ENCODE results near the gene FBXO5. TPM values are rescaled to one million over a fixed set of nuclear protein-coding genes. Genes with fewer than 3 reads are reported as not detected.

FBXO5 gene
- polyA plus RNA-seq, 1 of the 3 experiments (the other 2 are of a cell fraction): 12.5 TPM

DNA sequence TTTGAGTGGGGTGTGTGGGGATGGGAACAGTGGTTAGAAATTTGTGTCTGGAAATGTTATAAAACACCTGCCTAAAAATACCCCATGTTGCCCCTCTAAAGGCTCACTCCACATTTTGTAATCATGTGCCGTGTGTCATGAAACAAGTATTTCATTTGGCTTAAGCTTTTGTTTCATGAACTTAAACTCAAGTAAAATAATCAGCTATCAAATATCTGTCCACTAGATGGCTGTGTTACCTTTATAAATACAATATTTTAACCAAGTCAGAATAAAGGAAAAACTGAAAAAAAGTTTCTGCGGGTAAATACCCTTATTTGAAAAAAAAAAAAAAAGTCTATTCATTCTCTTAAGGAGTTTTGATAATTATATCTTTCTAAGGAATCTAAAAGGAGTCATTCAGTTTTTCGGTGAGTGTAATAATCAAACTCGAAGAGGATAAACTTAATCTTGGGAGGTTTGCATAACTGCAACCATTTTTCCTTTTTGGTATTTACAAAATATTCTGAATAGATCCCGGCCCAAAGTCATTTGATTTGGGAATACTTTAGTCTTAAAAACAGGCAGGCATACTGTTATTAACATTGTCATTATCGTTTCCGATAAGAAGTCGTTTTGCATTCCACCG, 49.5 kb upstream of the FBXO5 start (continued):
- TF ChIP-seq, protein P1, sequence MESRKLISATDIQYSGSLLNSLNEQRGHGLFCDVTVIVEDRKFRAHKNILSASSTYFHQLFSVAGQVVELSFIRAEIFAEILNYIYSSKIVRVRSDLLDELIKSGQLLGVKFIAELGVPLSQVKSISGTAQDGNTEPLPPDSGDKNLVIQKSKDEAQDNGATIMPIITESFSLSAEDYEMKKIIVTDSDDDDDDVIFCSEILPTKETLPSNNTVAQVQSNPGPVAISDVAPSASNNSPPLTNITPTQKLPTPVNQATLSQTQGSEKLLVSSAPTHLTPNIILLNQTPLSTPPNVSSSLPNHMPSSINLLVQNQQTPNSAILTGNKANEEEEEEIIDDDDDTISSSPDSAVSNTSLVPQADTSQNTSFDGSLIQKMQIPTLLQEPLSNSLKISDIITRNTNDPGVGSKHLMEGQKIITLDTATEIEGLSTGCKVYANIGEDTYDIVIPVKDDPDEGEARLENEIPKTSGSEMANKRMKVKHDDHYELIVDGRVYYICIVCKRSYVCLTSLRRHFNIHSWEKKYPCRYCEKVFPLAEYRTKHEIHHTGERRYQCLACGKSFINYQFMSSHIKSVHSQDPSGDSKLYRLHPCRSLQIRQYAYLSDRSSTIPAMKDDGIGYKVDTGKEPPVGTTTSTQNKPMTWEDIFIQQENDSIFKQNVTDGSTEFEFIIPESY (IDR thresholded peaks at IDR 0.05; ENCODE audit: borderline replicate concordance, low read depth): no peak
- TF ChIP-seq RFX5 (IDR thresholded peaks at IDR 0.05; ENCODE audit: low read length): no peak
- peak; percentile 68 for TF ChIP-seq RAD21 (IDR thresholded peaks at IDR 0.05; ENCODE audit: low read length)
- TF ChIP-seq GABPA (IDR thresholded peaks at IDR 0.05; ENCODE audit: low read depth): no peak
- no peak for TF ChIP-seq TCF12 (IDR thresholded peaks at IDR 0.05)

DNA sequence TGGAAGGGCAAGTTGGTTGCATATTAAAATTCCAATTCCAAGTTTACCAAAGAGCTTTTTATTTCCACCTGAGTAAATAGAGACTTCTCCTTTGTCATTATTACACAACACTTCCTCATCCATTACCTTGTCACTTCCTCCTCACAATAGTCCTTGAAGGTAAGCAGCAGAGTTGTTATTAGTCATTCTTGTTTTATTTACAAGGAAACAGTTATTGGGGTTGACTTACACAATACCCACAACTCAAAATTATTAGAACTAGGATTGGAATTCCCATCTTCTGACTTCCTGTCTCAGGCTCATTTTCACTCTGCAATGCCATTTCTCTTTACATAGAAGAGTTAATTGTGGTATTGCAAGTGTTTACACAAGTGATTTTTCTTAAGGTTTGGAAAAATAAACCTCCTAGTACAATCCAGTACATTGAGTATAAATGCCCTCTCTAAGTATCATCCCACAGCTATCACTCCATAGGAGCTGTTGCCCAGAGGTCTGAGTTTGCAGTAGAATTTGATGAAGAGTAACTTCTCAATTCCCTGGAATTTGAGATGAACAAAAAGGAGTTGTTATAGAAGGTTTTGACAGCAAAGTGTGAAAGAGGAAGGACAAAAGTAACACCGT, 48.6 kb upstream of the FBXO5 start:
- Histone ChIP-seq H3K36me3 (replicated peaks in 1 of 2; ENCODE audit: control insufficient read depth in 1 of 2, insufficient read depth in 2 of 2, low read length in 1 of 2) (no peaks in the 10 kb centered on the region), H4K20me1 (ENCODE audit: insufficient read depth) (no peaks in the 10 kb centered on the region), H3K27me3 (ENCODE audit: insufficient read depth) (no peaks in the 10 kb centered on the region), H2AFZ (ENCODE audit: low read depth) (no peak overlapping the region), H3K79me2 (ENCODE audit: insufficient read depth) (no peaks in the 10 kb centered on the region), H3K4me1 (ENCODE audit: control insufficient read depth in 1 of 2, insufficient read depth in 2 of 2, low read depth in 1 of 2, low read length in 1 of 2) (no peaks in the 10 kb centered on the region; a peak in 1 of 4 replicates), H3F3A (replicated peaks; ENCODE audit: insufficient read depth) (peaks cover 9% of the 10 kb centered on the region), H3K27ac (ENCODE audit: low read depth in 2 of 2, low read length in 1 of 2) (no peak overlapping the region), H3K9me3 (no peaks in the 10 kb centered on the region), H3K4me3 (ENCODE audit: low read depth in 2 of 2, low read length in 1 of 2) (no peak overlapping the region), H3K9me2 (no peaks in the 10 kb centered on the region), H3K4me2 (no peak overlapping the region), H3K9ac (no peak overlapping the region)
- DNase-seq: no peak
- CTCF ChIA-PET: interaction anchor here (0.5 to 1.7 kb wide), 15 partner anchors 11 to 1244 kb away, joined by 3 to 6 read pairs (median 3); no protein-coding TSS in a partner anchor
- no peak for TF ChIP-seq TCF12 (IDR thresholded peaks at IDR 0.05)
- TF ChIP-seq JUND (IDR thresholded peaks at IDR 0.05): no peak
- TF ChIP-seq, protein P2, sequence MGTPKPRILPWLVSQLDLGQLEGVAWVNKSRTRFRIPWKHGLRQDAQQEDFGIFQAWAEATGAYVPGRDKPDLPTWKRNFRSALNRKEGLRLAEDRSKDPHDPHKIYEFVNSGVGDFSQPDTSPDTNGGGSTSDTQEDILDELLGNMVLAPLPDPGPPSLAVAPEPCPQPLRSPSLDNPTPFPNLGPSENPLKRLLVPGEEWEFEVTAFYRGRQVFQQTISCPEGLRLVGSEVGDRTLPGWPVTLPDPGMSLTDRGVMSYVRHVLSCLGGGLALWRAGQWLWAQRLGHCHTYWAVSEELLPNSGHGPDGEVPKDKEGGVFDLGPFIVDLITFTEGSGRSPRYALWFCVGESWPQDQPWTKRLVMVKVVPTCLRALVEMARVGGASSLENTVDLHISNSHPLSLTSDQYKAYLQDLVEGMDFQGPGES (IDR thresholded peaks at IDR 0.05; ENCODE audit: low read depth, low read length): no peak
- TF ChIP-seq FOXM1 (IDR thresholded peaks at IDR 0.05; ENCODE audit: low read depth): no peak
- TF ChIP-seq EZH2phosphoT487 (IDR thresholded peaks at IDR 0.05; ENCODE audit: borderline replicate concordance, low read depth): no peak
- TF ChIP-seq, protein P1 (IDR thresholded peaks at IDR 0.05; ENCODE audit: borderline replicate concordance, low read depth): no peak
- TF ChIP-seq, protein P3, sequence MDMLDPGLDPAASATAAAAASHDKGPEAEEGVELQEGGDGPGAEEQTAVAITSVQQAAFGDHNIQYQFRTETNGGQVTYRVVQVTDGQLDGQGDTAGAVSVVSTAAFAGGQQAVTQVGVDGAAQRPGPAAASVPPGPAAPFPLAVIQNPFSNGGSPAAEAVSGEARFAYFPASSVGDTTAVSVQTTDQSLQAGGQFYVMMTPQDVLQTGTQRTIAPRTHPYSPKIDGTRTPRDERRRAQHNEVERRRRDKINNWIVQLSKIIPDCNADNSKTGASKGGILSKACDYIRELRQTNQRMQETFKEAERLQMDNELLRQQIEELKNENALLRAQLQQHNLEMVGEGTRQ (IDR thresholded peaks at IDR 0.05; ENCODE audit: borderline replicate concordance, low read depth, low read length): no peak
- no peak for TF ChIP-seq TAF1 (IDR thresholded peaks at IDR 0.05; ENCODE audit: borderline replicate concordance, low read depth, low read length)
- TF ChIP-seq, protein P4, sequence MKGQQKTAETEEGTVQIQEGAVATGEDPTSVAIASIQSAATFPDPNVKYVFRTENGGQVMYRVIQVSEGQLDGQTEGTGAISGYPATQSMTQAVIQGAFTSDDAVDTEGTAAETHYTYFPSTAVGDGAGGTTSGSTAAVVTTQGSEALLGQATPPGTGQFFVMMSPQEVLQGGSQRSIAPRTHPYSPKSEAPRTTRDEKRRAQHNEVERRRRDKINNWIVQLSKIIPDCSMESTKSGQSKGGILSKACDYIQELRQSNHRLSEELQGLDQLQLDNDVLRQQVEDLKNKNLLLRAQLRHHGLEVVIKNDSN (IDR thresholded peaks at IDR 0.05; ENCODE audit: borderline replicate concordance, low read depth): no peak
- TF ChIP-seq MEF2A (IDR thresholded peaks at IDR 0.05; ENCODE audit: borderline replicate concordance, low read depth): no peak
- TF ChIP-seq RXRA (IDR thresholded peaks at IDR 0.05; ENCODE audit: borderline replicate concordance, low read depth): no peak
- no peak for TF ChIP-seq GATA2 (CRISPR knock-in tag; IDR thresholded peaks at IDR 0.05)
- no peak for TF ChIP-seq NFIC (IDR thresholded peaks at IDR 0.05; ENCODE audit: borderline replicate concordance)
- no peak for TF ChIP-seq FOSL2 (IDR thresholded peaks at IDR 0.05; ENCODE audit: borderline replicate concordance, low read depth)
- TF ChIP-seq, protein P5, sequence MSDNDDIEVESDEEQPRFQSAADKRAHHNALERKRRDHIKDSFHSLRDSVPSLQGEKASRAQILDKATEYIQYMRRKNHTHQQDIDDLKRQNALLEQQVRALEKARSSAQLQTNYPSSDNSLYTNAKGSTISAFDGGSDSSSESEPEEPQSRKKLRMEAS (IDR thresholded peaks at IDR 0.05; ENCODE audit: low read depth): no peak
- TF ChIP-seq RAD21 (IDR thresholded peaks at IDR 0.05; ENCODE audit: low read length): no peak
- TF ChIP-seq, protein P6, sequence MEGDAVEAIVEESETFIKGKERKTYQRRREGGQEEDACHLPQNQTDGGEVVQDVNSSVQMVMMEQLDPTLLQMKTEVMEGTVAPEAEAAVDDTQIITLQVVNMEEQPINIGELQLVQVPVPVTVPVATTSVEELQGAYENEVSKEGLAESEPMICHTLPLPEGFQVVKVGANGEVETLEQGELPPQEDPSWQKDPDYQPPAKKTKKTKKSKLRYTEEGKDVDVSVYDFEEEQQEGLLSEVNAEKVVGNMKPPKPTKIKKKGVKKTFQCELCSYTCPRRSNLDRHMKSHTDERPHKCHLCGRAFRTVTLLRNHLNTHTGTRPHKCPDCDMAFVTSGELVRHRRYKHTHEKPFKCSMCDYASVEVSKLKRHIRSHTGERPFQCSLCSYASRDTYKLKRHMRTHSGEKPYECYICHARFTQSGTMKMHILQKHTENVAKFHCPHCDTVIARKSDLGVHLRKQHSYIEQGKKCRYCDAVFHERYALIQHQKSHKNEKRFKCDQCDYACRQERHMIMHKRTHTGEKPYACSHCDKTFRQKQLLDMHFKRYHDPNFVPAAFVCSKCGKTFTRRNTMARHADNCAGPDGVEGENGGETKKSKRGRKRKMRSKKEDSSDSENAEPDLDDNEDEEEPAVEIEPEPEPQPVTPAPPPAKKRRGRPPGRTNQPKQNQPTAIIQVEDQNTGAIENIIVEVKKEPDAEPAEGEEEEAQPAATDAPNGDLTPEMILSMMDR (IDR thresholded peaks at IDR 0.05): no peak
- POLR2A ChIA-PET: no interaction called here
- WGBS (ENCODE audit: low lambda C conversion rate): 85% methylated on average over 1 of the region's 1 CpG
